Ishikawa (cell line): ENCODE results near the gene VN1R5.

Source experiments
- CREB1 ChIP-seq: IDR thresholded peaks from 2 replicates; pipeline ENCODE4 v1.6.1; 2012; ENCODE audit warnings: low read depth
- EGR1 ChIP-seq: IDR thresholded peaks from 2 replicates; pipeline ENCODE4 v1.6.1; 2012
- EP300 ChIP-seq: IDR thresholded peaks from 2 replicates; pipeline ENCODE4 v1.6.1; 2012; ENCODE audit warnings: borderline replicate concordance
- RAD21 ChIP-seq: IDR thresholded peaks from 2 replicates; pipeline ENCODE4 v1.6.1; 2012; ENCODE audit warnings: low read depth
- TCF12 ChIP-seq: IDR thresholded peaks from 2 replicates; pipeline ENCODE4 v1.6.1; 2012; ENCODE audit warnings: low read depth
- YY1 ChIP-seq: IDR thresholded peaks from 2 replicates; pipeline ENCODE4 v1.6.1; 2012; ENCODE audit warnings: low read depth
- ZBTB7A ChIP-seq: IDR thresholded peaks from 2 replicates; pipeline ENCODE4 v1.6.1; 2012; ENCODE audit warnings: low read depth
- TF ChIP-seq, protein P1 (sequence below): IDR thresholded peaks from 2 replicates; pipeline ENCODE4 v1.6.1; 2012; ENCODE audit warnings: low read depth, mild to moderate bottlenecking
- TF ChIP-seq, protein P2 (sequence below): IDR thresholded peaks from 2 replicates; pipeline ENCODE4 v1.6.1; 2012

GRCh38 chr1:247298124-247298481 is 42.2 kb downstream of the VN1R5 start:
- TF ChIP-seq, protein P1, sequence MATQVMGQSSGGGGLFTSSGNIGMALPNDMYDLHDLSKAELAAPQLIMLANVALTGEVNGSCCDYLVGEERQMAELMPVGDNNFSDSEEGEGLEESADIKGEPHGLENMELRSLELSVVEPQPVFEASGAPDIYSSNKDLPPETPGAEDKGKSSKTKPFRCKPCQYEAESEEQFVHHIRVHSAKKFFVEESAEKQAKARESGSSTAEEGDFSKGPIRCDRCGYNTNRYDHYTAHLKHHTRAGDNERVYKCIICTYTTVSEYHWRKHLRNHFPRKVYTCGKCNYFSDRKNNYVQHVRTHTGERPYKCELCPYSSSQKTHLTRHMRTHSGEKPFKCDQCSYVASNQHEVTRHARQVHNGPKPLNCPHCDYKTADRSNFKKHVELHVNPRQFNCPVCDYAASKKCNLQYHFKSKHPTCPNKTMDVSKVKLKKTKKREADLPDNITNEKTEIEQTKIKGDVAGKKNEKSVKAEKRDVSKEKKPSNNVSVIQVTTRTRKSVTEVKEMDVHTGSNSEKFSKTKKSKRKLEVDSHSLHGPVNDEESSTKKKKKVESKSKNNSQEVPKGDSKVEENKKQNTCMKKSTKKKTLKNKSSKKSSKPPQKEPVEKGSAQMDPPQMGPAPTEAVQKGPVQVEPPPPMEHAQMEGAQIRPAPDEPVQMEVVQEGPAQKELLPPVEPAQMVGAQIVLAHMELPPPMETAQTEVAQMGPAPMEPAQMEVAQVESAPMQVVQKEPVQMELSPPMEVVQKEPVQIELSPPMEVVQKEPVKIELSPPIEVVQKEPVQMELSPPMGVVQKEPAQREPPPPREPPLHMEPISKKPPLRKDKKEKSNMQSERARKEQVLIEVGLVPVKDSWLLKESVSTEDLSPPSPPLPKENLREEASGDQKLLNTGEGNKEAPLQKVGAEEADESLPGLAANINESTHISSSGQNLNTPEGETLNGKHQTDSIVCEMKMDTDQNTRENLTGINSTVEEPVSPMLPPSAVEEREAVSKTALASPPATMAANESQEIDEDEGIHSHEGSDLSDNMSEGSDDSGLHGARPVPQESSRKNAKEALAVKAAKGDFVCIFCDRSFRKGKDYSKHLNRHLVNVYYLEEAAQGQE, result no peak
- TF ChIP-seq TCF12 (no peak), EGR1 (no peak), YY1 (no peak), RAD21 (no peak), ZBTB7A (no peak), CREB1 (no peak), EP300 (no peak)
- TF ChIP-seq, protein P2, sequence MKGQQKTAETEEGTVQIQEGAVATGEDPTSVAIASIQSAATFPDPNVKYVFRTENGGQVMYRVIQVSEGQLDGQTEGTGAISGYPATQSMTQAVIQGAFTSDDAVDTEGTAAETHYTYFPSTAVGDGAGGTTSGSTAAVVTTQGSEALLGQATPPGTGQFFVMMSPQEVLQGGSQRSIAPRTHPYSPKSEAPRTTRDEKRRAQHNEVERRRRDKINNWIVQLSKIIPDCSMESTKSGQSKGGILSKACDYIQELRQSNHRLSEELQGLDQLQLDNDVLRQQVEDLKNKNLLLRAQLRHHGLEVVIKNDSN, result no peak
